WTC11 (cell line): Measurements from ENCODE around the gene PLCG2. TPM values are rescaled to one million over a fixed set of nuclear protein-coding genes. Genes with fewer than 3 reads are reported as not detected.
A peak's percentile ranks its signal among the peaks of the same experiment; 100 is the strongest.
"Not testable (repeated sequence)": the region's sequence is repeated elsewhere in the genome, so short reads cannot be mapped to it uniquely, and the experiment has no call there.

Source experiments
- ATAC-seq: fragments of 200-7000 bp; cut with Tn5 transposase; 2 replicates; pipeline ENCODE4 v1.10.0; 2021; ENCODE audit warnings: mild to moderate bottlenecking, moderate library complexity
- CTCF ChIA-PET: fragments of 300-600 bp; sonication (Branson Sonifier 250); formaldehyde crosslinking; loops from one replicate; lab custom pipeline; 2021; ENCODE audit warnings: antibody characterized with exemption; lab: Charles Lee
- POLR2A ChIA-PET: fragments of 350-600 bp; sonication (Branson Sonifier 250); formaldehyde crosslinking; loops from one replicate; lab custom pipeline; 2021; ENCODE audit warnings: antibody characterized with exemption; lab: Charles Lee
- DNase-seq: peaks from one replicate; pipeline ENCODE4 v3.0.0; 2021; ENCODE audit warnings: low spot score
- H3K27ac Mint-ChIP-seq: 2 replicates; pipeline ENCODE4 v1.8.0; 2021; ENCODE audit warnings: mixed read lengths
- H3K27me3 Mint-ChIP-seq: 2 replicates; pipeline ENCODE4 v1.8.0; 2021; ENCODE audit warnings: low read depth, mild to moderate bottlenecking, moderate library complexity, mixed read lengths
- H3K36me3 Mint-ChIP-seq: 2 replicates; pipeline ENCODE4 v1.8.0; 2021; ENCODE audit warnings: mixed read lengths
- H3K4me1 Mint-ChIP-seq: 2 replicates; pipeline ENCODE4 v1.8.0; 2022; ENCODE audit warnings: mixed read lengths
- H3K4me3 Mint-ChIP-seq: 2 replicates; pipeline ENCODE4 v1.8.0; 2021; ENCODE audit warnings: mild to moderate bottlenecking, moderate library complexity, mixed read lengths
- H3K9me3 Mint-ChIP-seq: 2 replicates; pipeline ENCODE4 v1.8.0; 2021; ENCODE audit warnings: mixed read lengths
- ATF1 ChIP-seq: sonication (generic); formaldehyde crosslinking; IDR thresholded peaks from 2 replicates; pipeline ENCODE4 v1.8.1; 2023; ENCODE audit warnings: mild to moderate bottlenecking, moderate library complexity, missing genetic modification reagents
- ATF3 ChIP-seq: sonication (generic); formaldehyde crosslinking; conservative IDR thresholded peaks from 2 replicates; pipeline ENCODE4 v1.8.1; 2022; ENCODE audit warnings: mild to moderate bottlenecking, missing genetic modification reagents
- CBFB ChIP-seq: sonication (generic); formaldehyde crosslinking; IDR thresholded peaks from 2 replicates; pipeline ENCODE4 v1.8.1; 2022; ENCODE audit warnings: mild to moderate bottlenecking, low read depth, missing genetic modification reagents
- CREM ChIP-seq: sonication (generic); formaldehyde crosslinking; IDR thresholded peaks from 2 replicates; pipeline ENCODE4 v1.8.1; 2022; ENCODE audit warnings: mild to moderate bottlenecking, missing genetic modification reagents, moderate library complexity
- ETV6 ChIP-seq: sonication (generic); formaldehyde crosslinking; IDR thresholded peaks from 2 replicates; pipeline ENCODE4 v1.8.1; 2022; ENCODE audit warnings: mild to moderate bottlenecking, missing genetic modification reagents
- FOXJ3 ChIP-seq: sonication (generic); formaldehyde crosslinking; IDR thresholded peaks from 2 replicates; pipeline ENCODE4 v1.9.0; 2021; ENCODE audit warnings: missing genetic modification reagents, mild to moderate bottlenecking, borderline replicate concordance
- FOXP4 ChIP-seq: sonication (generic); formaldehyde crosslinking; IDR thresholded peaks from 2 replicates; pipeline ENCODE4 v1.8.0; 2022; ENCODE audit warnings: mild to moderate bottlenecking, missing genetic modification reagents
- GABPB1 ChIP-seq: sonication (generic); formaldehyde crosslinking; IDR thresholded peaks from 2 replicates; pipeline ENCODE4 v1.8.1; 2023; ENCODE audit warnings: mild to moderate bottlenecking, missing genetic modification reagents
- HMGXB4 ChIP-seq: sonication (generic); formaldehyde crosslinking; IDR thresholded peaks from 2 replicates; pipeline ENCODE4 v1.8.1; 2023; ENCODE audit warnings: mild to moderate bottlenecking, moderate library complexity, missing genetic modification reagents
- JAZF1 ChIP-seq: fragments of 250-450 bp; sonication (Bioruptor Pico); IDR thresholded peaks from 2 replicates; pipeline ENCODE4 v1.9.0; 2021; ENCODE audit warnings: moderate library complexity, mild to moderate bottlenecking, inconsistent platforms
- MLX ChIP-seq: sonication (generic); formaldehyde crosslinking; IDR thresholded peaks from 2 replicates; pipeline ENCODE4 v1.8.1; 2023; ENCODE audit warnings: mild to moderate bottlenecking, missing genetic modification reagents, moderate library complexity
- RORB ChIP-seq: fragments of 250-450 bp; sonication (Bioruptor Pico); IDR thresholded peaks from 2 replicates; pipeline ENCODE4 v1.9.0; 2021; ENCODE audit warnings: mild to moderate bottlenecking
- SP1 ChIP-seq: sonication (generic); formaldehyde crosslinking; conservative IDR thresholded peaks from 2 replicates; pipeline ENCODE4 v1.8.1; 2022; ENCODE audit warnings: missing genetic modification reagents
- STAT6 ChIP-seq: sonication (generic); formaldehyde crosslinking; conservative IDR thresholded peaks from 2 replicates; pipeline ENCODE4 v1.8.1; 2023; ENCODE audit warnings: mild to moderate bottlenecking, low read depth, missing genetic modification reagents, moderate library complexity
- ZMAT4 ChIP-seq: fragments of 250-450 bp; sonication (Bioruptor Pico); IDR thresholded peaks from 2 replicates; pipeline ENCODE4 v1.9.0; 2021; ENCODE audit warnings: mild to moderate bottlenecking
- ZNF396 ChIP-seq: fragments of 250-450 bp; sonication (Bioruptor Pico); IDR thresholded peaks from 2 replicates; pipeline ENCODE4 v1.8.0; 2021; ENCODE audit warnings: mild to moderate bottlenecking, moderate library complexity, borderline replicate concordance
- ZNF423 ChIP-seq: fragments of 250-450 bp; sonication (Bioruptor Pico); IDR thresholded peaks from 2 replicates; pipeline ENCODE4 v2.1.2; 2022; ENCODE audit warnings: mild to moderate bottlenecking, moderate library complexity
- total RNA-seq: library from RNA; stranded (reverse); gene quantifications from 3 replicates; pipeline ENCODE4 v1.2.3, GENCODE V29; 2021

Gene PLCG2
- total RNA-seq, 1 experiment from 2014 or later: 7.0 TPM

GRCh38 chr16:81756615-81757356 lies 22.3 kb upstream of the PLCG2 start (continued):
- TF ChIP-seq ATF3 (CRISPR knock-in tag) (no peak), HMGXB4 (CRISPR knock-in tag) (no peak)
- TF ChIP-seq, all 79 proteins: peak for 0

GRCh38 chr16:81758376-81758775 lies 20.7 kb upstream of the PLCG2 start:
- H3K4me3 Mint-ChIP-seq: no peak overlapping the region
- ATAC-seq: no peak
- H3K27ac Mint-ChIP-seq: no peak overlapping the region
- no peak for TF ChIP-seq RORB (CRISPR knock-in tag)
- no peak for TF ChIP-seq STAT6 (CRISPR knock-in tag)
- TF ChIP-seq SP1 (CRISPR knock-in tag): no peak
- TF ChIP-seq, all 79 proteins: peak for 0
- Mint-ChIP-seq H3K4me1 (no peaks in the 10 kb centered on the region), H3K27me3 (no peaks in the 10 kb centered on the region; the same call in 1 of the 2 replicates), H3K36me3 (no peaks in the 10 kb centered on the region), H3K9me3 (no peaks in the 10 kb centered on the region)
- ChIA-PET POLR2A (no interaction called here), CTCF (no interaction called here)
- no peak for DNase-seq

GRCh38 chr16:81762322-81762721 lies 16.8 kb upstream of the PLCG2 start:
- H3K36me3 Mint-ChIP-seq, ATAC-seq, H3K9me3 Mint-ChIP-seq, CTCF ChIA-PET, H3K27ac Mint-ChIP-seq, DNase-seq, H3K27me3 Mint-ChIP-seq, POLR2A ChIA-PET, H3K4me3 Mint-ChIP-seq, H3K4me1 Mint-ChIP-seq: not testable (repeated sequence)

GRCh38 chr16:81765111-81765919 lies 13.8 kb upstream of the PLCG2 start:
- CTCF ChIA-PET: interaction anchor here (1.2 kb wide), 1 partner anchor 17 kb away, joined by 3 read pairs; no protein-coding TSS in a partner anchor
- DNase-seq: no peak
- no peaks in the 10 kb centered on the region; the same call in 1 of the 2 replicates for H3K27me3 Mint-ChIP-seq
- H3K4me3 Mint-ChIP-seq: no peak overlapping the region
- no peaks in the 10 kb centered on the region for H3K36me3 Mint-ChIP-seq
- no peaks in the 10 kb centered on the region for H3K4me1 Mint-ChIP-seq
- H3K9me3 Mint-ChIP-seq: no peaks in the 10 kb centered on the region
- H3K27ac Mint-ChIP-seq: no peak overlapping the region
- 0 out of 2 replicates have a peak, but pooled peaks have one; percentile 27 for TF ChIP-seq GABPB1 (CRISPR knock-in tag)
- TF ChIP-seq ATF1 (CRISPR knock-in tag): no peak
- POLR2A ChIA-PET: no interaction called here
- ATAC-seq: no peak

- Mint-ChIP-seq H3K27ac (no peak overlapping the region), H3K27me3 (no peaks in the 10 kb centered on the region), H3K36me3 (no peaks in the 10 kb centered on the region), H3K4me1 (no peaks in the 10 kb centered on the region), H3K9me3 (no peaks in the 10 kb centered on the region), H3K4me3 (no peak overlapping the region)
- DNase-seq: no peak
- no peak for ATAC-seq
- POLR2A ChIA-PET: no interaction called here
- CTCF ChIA-PET: interaction anchor here (0.8 to 1.2 kb wide), 2 partner anchors 17 to 114 kb away, joined by 3 read pairs; no protein-coding TSS in a partner anchor
- no peak for TF ChIP-seq CBFB
- no peak for TF ChIP-seq FOXJ3 (CRISPR knock-in tag)
- TF ChIP-seq ETV6 (CRISPR knock-in tag): no peak
- no peak for TF ChIP-seq FOXP4 (CRISPR knock-in tag)
- TF ChIP-seq ZNF396 (CRISPR knock-in tag): no peak
- no peak for TF ChIP-seq SP1 (CRISPR knock-in tag)
- no peak for TF ChIP-seq CREM (CRISPR knock-in tag)
- TF ChIP-seq ZNF423 (CRISPR knock-in tag): no peak
- TF ChIP-seq ZMAT4 (CRISPR knock-in tag): no peak
- TF ChIP-seq JAZF1 (CRISPR knock-in tag): no peak
- no peak for TF ChIP-seq MLX (CRISPR knock-in tag)
Observed at GRCh38 chr16:81765969-81766368, 13.1 kb upstream of the PLCG2 start.
